DMS153 treated with DMSO at 0.1 percent for 48 hours (cell line): Measurements from ENCODE around the gene ADAMTS3.
"Not testable (repeated sequence)": the region's sequence is repeated elsewhere in the genome, so short reads cannot be mapped to it uniquely, and the experiment has no call there.

Source experiments
- DNase-seq: peaks from one replicate; lab custom pipeline; 2025; ENCODE audit not compliant: unreplicated experiment; lab: John Stamatoyannopoulos, UW

Gene ADAMTS3

DNA sequence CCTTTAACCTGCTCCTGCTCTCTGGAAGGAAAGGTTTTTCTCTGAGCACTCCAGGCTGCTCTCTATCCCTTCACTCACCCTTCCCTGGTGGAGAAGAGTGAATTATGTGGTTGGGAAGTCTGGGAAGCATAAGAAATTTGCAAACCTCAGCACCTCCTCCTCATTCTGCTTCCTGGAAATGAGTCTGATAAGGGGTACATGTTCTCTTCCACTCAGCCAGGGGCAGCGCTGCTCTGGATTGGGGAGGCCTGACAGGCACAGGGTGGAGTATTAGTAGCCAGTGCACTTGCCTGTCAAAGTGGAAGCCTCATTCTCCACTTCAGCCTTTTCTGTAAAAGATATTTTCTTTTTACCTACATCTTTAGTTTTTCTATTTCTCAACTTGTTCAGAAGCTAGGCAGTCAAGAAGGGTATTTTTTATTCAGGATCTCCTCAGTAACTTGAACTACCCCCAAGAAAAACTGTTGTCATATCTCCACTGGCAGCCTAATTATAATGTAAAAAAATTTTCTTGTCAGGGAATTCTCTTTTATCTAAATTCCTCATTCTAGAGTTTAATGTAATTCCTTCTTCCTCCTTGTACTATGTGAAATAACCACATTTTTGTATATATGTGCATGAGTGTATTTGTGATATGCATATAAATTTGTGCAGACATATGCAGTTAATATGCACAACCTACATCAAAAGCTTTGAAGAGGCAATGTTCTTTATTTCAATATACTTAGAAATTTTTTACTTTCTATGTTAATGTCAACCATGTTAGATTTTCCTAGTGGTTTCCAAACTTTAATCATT is 15.3 kb downstream of the ADAMTS3 start:
- DNase-seq = no peak

DNA sequence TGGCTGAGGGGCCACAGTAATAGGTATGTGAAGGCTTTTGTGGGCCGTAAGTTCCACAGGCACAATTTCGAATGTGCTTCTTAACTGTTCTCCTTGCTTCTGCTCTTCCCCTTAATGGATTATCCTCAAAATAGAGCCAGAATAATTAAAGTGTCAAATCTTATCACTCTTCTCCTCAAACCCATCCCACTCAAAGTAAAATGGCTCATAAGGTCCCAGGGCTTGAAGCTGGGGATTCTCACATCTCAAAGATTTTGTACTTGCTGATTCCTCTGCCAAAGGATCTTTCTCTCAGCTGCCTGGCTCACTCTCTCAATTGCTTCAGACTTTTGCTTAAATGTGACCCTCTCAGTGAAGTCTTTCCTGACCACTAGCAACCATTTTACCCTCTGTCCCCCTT is 16.6 kb downstream of the ADAMTS3 start:
- no peak for DNase-seq

GRCh38 chr4:72546456-72546855 is 22.6 kb downstream of the ADAMTS3 start:
- no peak for DNase-seq

DNA sequence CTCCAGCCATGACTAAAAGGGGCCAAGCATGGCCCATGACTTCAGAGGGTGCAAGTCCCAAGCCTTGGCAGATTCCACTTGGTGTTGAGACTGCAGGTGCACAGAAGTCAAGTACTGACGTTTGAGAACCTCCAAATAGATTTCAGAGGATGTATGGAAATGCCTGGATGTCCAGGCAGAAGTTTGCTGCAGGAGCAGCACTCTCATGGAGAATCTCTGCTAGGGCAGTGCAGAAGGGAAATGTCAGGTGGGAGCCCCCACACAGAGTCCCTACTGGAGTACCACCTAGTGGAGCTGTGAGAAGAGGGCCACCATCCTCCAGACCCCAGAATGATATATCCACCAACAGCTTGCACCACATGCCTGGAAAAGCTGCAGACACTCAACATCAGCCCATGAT is 28.3 kb downstream of the ADAMTS3 start:
- not testable (repeated sequence) for DNase-seq

GRCh38 chr4:72538006-72538405 is 31.0 kb downstream of the ADAMTS3 start:
- DNase-seq = no peak

DNA sequence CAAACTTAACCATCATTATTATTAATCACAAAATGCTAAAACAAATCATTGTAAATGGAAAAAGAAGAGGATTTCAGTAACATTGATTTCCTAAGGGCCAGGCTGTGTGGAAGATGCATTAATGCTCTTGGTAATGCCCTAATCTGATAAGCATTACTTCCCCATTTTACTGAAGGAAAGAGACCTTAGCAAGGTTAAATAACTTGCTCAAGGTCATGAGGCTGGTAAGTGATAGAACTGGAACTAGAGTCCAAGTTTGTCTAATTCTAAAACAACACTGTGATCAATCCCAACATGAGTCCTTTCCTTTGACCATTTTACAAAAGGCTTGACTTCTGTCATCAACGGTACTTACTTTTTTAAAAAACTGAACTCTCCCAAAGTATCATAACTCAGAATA is 32.6 kb downstream of the ADAMTS3 start:
- no peak for DNase-seq

- DNase-seq = no peak
Measured at GRCh38 chr4:72531768-72532290, 37.2 kb downstream of the ADAMTS3 start.

GRCh38 chr4:72531322-72531721 is 37.7 kb downstream of the ADAMTS3 start:
- no peak for DNase-seq

DNA sequence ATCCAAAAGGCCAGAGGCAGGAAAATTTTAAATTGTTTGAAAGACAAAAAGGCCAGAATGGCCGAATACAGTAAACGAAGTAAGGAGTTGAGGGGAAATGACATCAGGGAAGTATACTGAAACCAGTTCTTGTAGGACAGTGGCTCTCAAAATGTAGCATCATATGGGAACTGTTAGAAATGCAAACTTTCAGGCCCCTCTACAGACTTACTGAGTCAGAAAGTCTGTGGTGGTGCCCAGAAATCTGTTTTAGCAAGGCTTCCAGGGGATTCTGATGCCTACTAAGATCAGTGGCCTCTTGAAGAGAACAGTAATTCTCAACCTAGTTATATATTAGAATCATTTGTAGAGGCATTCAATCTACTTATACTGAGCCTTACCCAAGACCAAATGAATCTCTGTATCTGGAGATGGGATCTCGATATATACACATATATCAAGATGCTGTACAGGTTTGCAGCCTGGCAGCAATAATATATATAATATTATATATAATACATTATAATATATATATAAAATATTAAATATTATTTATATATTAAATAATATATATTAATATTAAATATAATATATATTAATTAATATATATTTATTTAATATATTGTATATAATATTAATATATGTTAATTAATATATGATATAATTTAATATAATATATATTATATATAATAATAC is 39.7 kb downstream of the ADAMTS3 start:
- no peak for DNase-seq

DNA sequence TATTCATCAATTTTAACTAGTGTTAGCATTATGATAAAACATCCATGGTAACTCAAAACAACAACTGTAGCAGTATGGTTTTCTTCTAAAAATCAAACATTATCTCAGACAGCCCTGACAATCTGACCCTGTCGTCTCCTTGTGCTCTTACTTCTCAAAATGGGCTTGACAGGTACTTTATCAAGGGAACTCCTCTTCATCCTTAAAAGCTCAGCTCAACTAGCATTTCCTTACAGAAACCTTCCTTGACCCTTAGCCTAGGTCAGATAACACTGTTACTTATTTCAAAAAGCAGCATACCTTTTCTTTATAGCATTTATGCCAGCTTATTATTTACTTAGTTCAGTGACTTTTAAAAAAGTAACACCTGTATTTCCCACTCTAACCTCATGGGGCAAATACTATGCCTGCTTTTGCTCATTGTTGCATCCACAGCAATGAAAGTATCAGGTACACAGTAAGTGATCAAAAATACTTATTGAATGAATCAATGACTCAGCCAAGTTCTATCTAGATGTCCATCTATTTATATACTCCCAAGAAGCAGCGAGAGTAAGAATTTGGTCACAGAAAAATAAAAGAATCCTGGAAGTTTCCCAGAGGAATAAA is 41.9 kb downstream of the ADAMTS3 start:
- no peak for DNase-seq

GRCh38 chr4:72525938-72526337 is 43.1 kb downstream of the ADAMTS3 start:
- no peak for DNase-seq

DNA sequence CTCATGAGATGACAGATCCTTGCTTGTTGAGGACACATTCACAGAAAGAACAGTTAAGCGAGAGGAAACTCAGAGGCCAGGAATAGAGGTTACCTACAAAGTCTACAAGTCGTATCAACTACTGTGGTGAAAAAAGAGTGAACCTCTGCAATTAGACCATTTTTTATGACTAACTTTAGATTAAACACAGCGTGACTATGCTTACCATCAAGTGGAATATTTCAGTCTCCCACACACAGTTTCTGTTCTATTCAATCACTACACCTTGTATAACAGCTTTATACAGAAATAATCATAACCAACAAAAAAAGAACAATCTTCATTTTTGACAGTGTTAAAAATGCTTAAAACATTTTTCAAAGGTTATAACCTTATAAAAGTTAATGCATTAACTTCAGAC is 46.6 kb downstream of the ADAMTS3 start:
- DNase-seq = no peak

DNA sequence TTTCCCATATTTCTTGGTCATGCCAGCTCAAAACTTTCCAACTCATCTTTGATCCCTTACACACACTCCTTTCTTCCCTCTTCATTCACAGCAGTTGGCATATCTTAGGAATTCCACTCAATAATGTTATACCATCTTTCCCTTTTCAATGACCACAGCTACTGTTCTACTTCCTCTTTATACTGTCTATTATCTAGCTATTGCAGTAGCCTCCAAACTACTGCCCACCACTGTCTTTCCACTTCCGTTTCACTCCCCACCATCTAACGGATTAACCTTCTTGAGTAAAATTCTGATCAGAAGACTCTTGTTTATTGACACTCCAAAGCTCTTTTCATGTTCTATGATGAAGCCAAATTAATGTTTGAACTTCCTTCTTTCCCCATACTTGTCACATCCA is 55.8 kb downstream of the ADAMTS3 start:
- DNase-seq = no peak

DNA sequence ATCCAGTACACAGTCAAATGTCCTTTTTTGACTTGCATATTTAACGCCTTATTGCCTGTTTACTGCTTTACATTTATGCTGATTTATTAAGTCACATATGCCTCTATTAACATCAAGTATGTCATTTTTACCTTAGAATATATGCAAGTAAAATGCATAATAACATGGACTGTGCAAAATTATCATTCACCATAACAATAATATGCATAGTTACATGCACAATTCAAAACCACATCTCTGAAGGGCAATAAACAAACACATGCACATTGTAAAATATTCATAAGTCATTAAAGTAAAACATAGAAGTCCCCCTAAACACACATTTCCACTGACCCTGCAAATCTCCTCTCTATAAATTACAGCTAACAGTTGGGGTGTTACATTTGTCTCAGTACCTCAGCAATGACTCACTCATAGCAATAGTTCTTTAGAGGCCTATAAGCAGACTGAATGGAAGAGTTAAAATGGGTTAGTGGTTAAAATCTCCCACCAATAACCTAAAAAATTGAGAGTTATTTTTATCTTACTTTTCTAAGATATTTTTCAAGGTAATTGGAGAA is 61.1 kb downstream of the ADAMTS3 start:
- DNase-seq = no peak

GRCh38 chr4:72507167-72507566 is 61.9 kb downstream of the ADAMTS3 start:
- DNase-seq = no peak

DNA sequence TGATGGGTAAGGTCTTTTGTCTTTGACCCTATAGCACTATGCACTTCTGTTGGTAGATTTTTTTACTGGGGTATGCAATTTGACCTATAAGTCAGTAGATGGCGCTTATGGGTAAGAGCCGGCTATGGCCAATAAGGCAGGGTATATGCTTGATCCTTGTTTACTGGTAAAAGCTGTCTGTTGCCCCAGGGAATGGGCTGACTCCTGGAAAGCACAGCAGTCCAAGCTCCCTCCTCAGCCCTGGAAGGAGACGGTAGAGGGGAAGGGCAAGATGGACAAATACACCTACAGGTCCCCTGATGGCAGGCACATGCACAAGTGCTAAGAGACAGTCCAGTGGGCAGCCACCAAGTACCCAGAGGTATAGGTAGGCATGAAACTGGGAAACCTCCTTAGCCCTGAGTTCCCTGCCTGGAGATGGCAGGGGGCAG is 63.7 kb downstream of the ADAMTS3 start:
- DNase-seq = peak; percentile 7

DNA sequence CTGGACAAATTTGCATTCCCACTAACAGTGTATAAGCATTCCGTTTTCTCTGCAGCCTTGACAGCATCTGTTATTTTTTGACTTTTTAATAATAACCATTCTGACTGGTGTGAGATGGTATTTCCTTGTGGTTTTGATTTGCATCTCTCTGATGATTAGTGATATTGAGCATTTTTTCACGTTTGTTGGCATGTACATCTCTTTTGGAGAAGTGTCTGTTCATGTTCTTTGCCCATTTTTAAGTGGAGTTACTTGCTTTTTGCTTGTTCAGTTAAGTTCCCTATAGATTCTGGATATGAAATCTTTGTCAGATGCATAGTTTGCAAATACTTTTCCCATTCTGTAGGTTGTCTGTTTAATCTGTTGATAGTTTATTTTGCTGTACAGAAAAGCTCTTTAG is 68.8 kb downstream of the ADAMTS3 start:
- no peak for DNase-seq

DNA sequence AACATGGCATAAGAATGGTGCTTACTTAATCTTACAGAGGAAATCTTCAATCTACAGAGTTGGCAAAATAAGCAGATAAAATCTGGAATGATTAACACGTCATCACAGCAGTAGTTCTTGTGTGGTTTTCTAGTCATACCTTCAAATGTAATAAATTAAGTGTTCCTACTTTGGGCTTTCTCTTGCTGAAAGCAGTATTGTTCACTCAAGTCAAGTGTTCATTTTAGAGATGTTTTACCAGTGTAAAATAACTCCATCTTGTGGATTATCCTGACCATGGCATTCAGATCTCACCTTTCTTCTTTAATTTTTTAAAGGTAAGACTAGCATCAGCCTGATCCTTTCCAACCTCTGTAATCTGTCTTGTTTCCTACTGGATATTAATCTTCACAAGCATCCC is 72.9 kb downstream of the ADAMTS3 start:
- DNase-seq = no peak

DNA sequence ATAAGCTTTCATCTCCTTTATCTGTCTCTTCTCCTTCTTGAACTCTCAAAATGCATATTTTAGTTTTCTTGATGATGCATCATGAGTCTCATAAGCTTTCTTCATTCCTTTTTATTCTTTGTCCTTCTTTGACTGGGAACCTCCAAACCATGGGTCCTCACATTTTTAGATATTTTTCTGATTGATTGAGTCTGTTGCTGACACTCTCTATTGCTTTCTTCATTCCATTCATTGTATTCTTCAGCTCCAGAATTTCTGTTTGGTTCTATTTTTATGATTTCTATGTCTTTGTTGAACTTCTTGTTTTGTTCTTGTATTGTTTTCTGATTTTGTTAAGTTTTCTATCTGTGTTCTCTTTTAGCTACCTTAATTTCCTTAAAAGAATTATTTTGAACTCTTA is 74.9 kb downstream of the ADAMTS3 start:
- DNase-seq = no peak

- no peak for DNase-seq
Measured at GRCh38 chr4:72489267-72489666, 79.8 kb downstream of the ADAMTS3 start.

GRCh38 chr4:72486991-72487390 is 82.0 kb downstream of the ADAMTS3 start:
- no peak for DNase-seq

DNA sequence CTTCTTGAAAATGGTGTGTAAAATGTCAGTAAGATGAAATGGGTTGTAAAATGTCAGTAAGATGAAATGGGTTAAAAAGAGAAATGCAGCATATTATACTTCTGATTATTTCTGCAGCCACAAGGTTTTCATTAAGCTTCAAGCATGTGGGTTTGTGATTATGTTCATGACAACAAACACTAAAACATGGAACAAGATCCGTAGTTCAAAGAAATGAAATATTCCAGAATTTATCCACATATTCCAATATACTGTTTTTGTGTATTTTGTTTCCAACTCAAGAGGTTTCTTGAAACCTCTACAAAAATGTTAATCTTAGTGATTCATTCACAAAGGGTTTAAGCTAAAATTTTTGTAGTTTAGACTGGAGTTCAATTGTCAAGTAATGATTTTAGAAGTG is 84.0 kb downstream of the ADAMTS3 start:
- DNase-seq = no peak
